Measurements from ENCODE around the gene GGN. TPM values are rescaled to one million over a fixed set of nuclear protein-coding genes. Genes with fewer than 3 reads are reported as not detected.

Gene GGN
- total RNA-seq, 1 donor from 2014 or later, result 0.80 TPM

Other genes with a start within 250 kb of the GGN start
- gene DPF1, start 163.8 kb downstream of the GGN start, total RNA-seq, result 0.10 TPM in 1 of 2 replicates, not detected in the other
- gene PPP1R14A, start 131.7 kb downstream of the GGN start, total RNA-seq, result 0.75 and 4.5 TPM in 2 replicates
- gene SPINT2, start 123.5 kb downstream of the GGN start, total RNA-seq, result 535 and 1,121 TPM in 2 replicates
- 1.7 and 148 TPM in 2 replicates for gene C19orf33, start 83.8 kb downstream of the GGN start, total RNA-seq
- 51.3 and 72.8 TPM in 2 replicates for gene YIF1B, start 72.1 kb downstream of the GGN start, total RNA-seq
- gene KCNK6, start 68.2 kb downstream of the GGN start, total RNA-seq, result 8.4 and 25.5 TPM in 2 replicates
- 0.87 and 1.4 TPM in 2 replicates for gene CATSPERG, start 52.2 kb downstream of the GGN start, total RNA-seq
- 206 and 397 TPM in 2 replicates for gene PSMD8, start 13.5 kb downstream of the GGN start, total RNA-seq
- 0.17 and 1.4 TPM in 2 replicates for gene SPRED3, start 663 bp upstream of the GGN start, total RNA-seq
- gene FAM98C, start 15.1 kb upstream of the GGN start, total RNA-seq, result 7.6 and 8.9 TPM in 2 replicates
- gene RASGRP4, start 38.2 kb upstream of the GGN start, total RNA-seq, result not detected in 2 replicates
- gene RYR1, start 45.7 kb upstream of the GGN start, total RNA-seq, result 0.10 TPM in 1 of 2 replicates, not detected in the other
- 0.25 TPM in 1 of 2 replicates, not detected in the other for gene MAP4K1, start 229.9 kb upstream of the GGN start, total RNA-seq
- 328 and 420 TPM in 2 replicates for gene EIF3K, start 231.2 kb upstream of the GGN start, total RNA-seq

Data from renal cortical epithelial cell (primary cell).